Transverse colon (tissue), 4 donors: ENCODE results near the gene UTF1. TPM values are rescaled to one million over a fixed set of nuclear protein-coding genes. Genes with fewer than 3 reads are reported as not detected.

Source experiments
- DNase-seq: peaks from one replicate; pipeline ENCODE4 v3.0.0-alpha.2; 2019
- H3K27ac ChIP-seq, 4 donors: fragments of 200-600 bp; sonication (generic); 2 replicates each; pipeline ENCODE4 v1.5.1; 2016 to 2018; ENCODE audit warnings: inconsistent platforms in 4 of 4
- H3K27me3 ChIP-seq: fragments of 200-600 bp; sonication (generic); 2 replicates; pipeline ENCODE4 v1.5.1; 2017; ENCODE audit warnings: inconsistent platforms
- H3K36me3 ChIP-seq, 4 donors: fragments of 200-600 bp; sonication (generic); 2 replicates each; pipeline ENCODE4 v1.5.1; 2017 to 2019; ENCODE audit warnings: inconsistent platforms in 4 of 4
- H3K4me1 ChIP-seq, 4 donors: fragments of 200-600 bp; sonication (generic); 2 replicates each; pipeline ENCODE4 v1.5.1; 2017 to 2020; ENCODE audit warnings: inconsistent platforms in 4 of 4
- H3K4me3 ChIP-seq, 4 donors: fragments of 200-600 bp; sonication (generic); 1 replicate in 1 of 4; 2 replicates in 3 of 4; pipeline versions ENCODE4 v1.5.1 to v1.6.1; 2017 to 2019; ENCODE audit warnings: inconsistent platforms in 4 of 4
- H3K9me3 ChIP-seq, 2 donors: fragments of 200-600 bp; sonication (generic); 2 replicates each; pipeline ENCODE4 v1.5.1; 2017 to 2019; ENCODE audit warnings: inconsistent platforms in 2 of 2
- CTCF ChIP-seq, 5 experiments: fragments of 200-600 bp in 3 of 5; fragments of 450-650 bp in 2 of 5; sonication (generic) in 3 of 5; IDR thresholded peaks; 1 replicate in 2 of 5; 2 replicates in 3 of 5; pipeline ENCODE4 v1.5.1; 2016 to 2017; ENCODE audit warnings: antibody characterized with exemption in 5 of 5, inconsistent platforms in 3 of 5, mild to moderate bottlenecking in 2 of 5, moderate library complexity in 1 of 5
- EP300 ChIP-seq: sonication (generic); formaldehyde crosslinking; IDR thresholded peaks from one replicate; pipeline ENCODE4 v1.6.1; 2017; ENCODE audit warnings: antibody characterized with exemption, low read depth
- POLR2A ChIP-seq: fragments of 450-650 bp; IDR thresholded peaks from one replicate; pipeline ENCODE4 v1.6.1; 2016; ENCODE audit warnings: antibody characterized with exemption, mild to moderate bottlenecking, moderate library complexity
- POLR2AphosphoS5 ChIP-seq, 3 donors: sonication (generic); formaldehyde crosslinking; IDR thresholded peaks; one replicate each; pipeline ENCODE4 v1.6.1; 2016; ENCODE audit warnings: antibody characterized with exemption in 3 of 3
- WGBS, 2 donors: methylation state at CpG; one replicate each; pipeline ENCODE4 v1.1.5; 2018; ENCODE audit warnings: low coverage in 1 of 2; 5-methylcytosine and 5-hydroxymethylcytosine counted together
- in situ Hi-C, 4 donors: fragments of 200-750 bp; cut with MboI; loops; one replicate each; pipeline versions ENCODE4 v1.15.0 to v1.15.1; 2017; ENCODE audit warnings: low sequenced_read_pairs in 3 of 4, low pct_ligation_motif_present in 1 of 4, low pct_unique_long_range_greater_than_20kb in 1 of 4
- intact Hi-C: fragments of 100-400 bp; cut with DNase I; formaldehyde crosslinking; loops from one replicate; pipeline ENCODE4 v1.15.1; 2023; ENCODE audit warnings: low total_unique reads
- total RNA-seq, 4 donors: library from RNA; depleted of rRNA; stranded (reverse); fragments of >200 nt; gene quantifications; one replicate each; pipeline ENCODE4 v1.1.0, GENCODE V29; 2016

Gene UTF1
- total RNA-seq, 4 donors from 2014 or later = not detected

- H3K9me3 ChIP-seq = no peaks in the 10 kb centered on the region
- 95% methylated on average over 14 of the region's 14 CpGs; no CpG with 5 or more reads in 1 of the 2 donors for WGBS, 2 donors
- H3K27me3 ChIP-seq = no peaks in the 10 kb centered on the region
- no peaks in the 10 kb centered on the region for H3K4me1 ChIP-seq
- in situ Hi-C loops = no loop called here
- H3K36me3 ChIP-seq = no peaks in the 10 kb centered on the region
- no peak for TF ChIP-seq CTCF (IDR thresholded peaks at IDR 0.05)
- no peak for TF ChIP-seq POLR2AphosphoS5 (IDR thresholded peaks at IDR 0.05)
- TF ChIP-seq POLR2A = no peak
- no peak for TF ChIP-seq EP300
- no peak overlapping the region for H3K4me3 ChIP-seq
- DNase-seq = no peak
- intact Hi-C loops = no loop called here
- H3K27ac ChIP-seq = no peak overlapping the region
Observed at GRCh38 chr10:133209117-133209516, 20.9 kb upstream of the UTF1 start.

GRCh38 chr10:133209641-133210040 lies 20.4 kb upstream of the UTF1 start:
- no peaks in the 10 kb centered on the region for H3K27me3 ChIP-seq
- no peak for DNase-seq
- H3K9me3 ChIP-seq = no peaks in the 10 kb centered on the region
- intact Hi-C loops (no loop called here), in situ Hi-C loops (no loop called here)
- 83% methylated on average over 12 of the region's 20 CpGs; no CpG with 5 or more reads in 1 of the 2 donors for WGBS, 2 donors
- H3K4me1 ChIP-seq = no peaks in the 10 kb centered on the region
- no peak for TF ChIP-seq EP300
- TF ChIP-seq POLR2A = no peak
- no peak overlapping the region for H3K4me3 ChIP-seq
- no peaks in the 10 kb centered on the region for H3K36me3 ChIP-seq
- H3K27ac ChIP-seq = no peak overlapping the region

GRCh38 chr10:133210398-133211140 lies 19.4 kb upstream of the UTF1 start:
- H3K4me3 ChIP-seq = no peak overlapping the region
- intact Hi-C loops (no loop called here), in situ Hi-C loops (no loop called here)
- H3K4me1 ChIP-seq = no peaks in the 10 kb centered on the region
- no peak overlapping the region for H3K27ac ChIP-seq
- DNase-seq = no peak
- no peaks in the 10 kb centered on the region for H3K9me3 ChIP-seq
- 65 to 66% methylated on average over 7 to 24 of the region's 27 CpGs for WGBS, 2 donors
- TF ChIP-seq CTCF (IDR thresholded peaks at IDR 0.05) (no peak), EP300 (no peak), POLR2AphosphoS5 (IDR thresholded peaks at IDR 0.05) (no peak), POLR2A (no peak)
- no peaks in the 10 kb centered on the region for H3K27me3 ChIP-seq
- H3K36me3 ChIP-seq = no peaks in the 10 kb centered on the region

GRCh38 chr10:133211141-133211830 lies 18.7 kb upstream of the UTF1 start:
- Histone ChIP-seq H3K27ac (no peak overlapping the region), H3K4me1 (no peaks in the 10 kb centered on the region), H3K36me3 (no peaks in the 10 kb centered on the region), H3K9me3 (no peaks in the 10 kb centered on the region), H3K4me3 (no peak overlapping the region), H3K27me3 (no peaks in the 10 kb centered on the region)
- in situ Hi-C loops (no loop called here), intact Hi-C loops (no loop called here)
- 75% methylated on average over 23 of the region's 25 CpGs; no CpG with 5 or more reads in 1 of the 2 donors for WGBS, 2 donors
- DNase-seq = no peak
- TF ChIP-seq POLR2AphosphoS5 (IDR thresholded peaks at IDR 0.05) = no peak
- no peak for TF ChIP-seq EP300
- no peak for TF ChIP-seq CTCF (IDR thresholded peaks at IDR 0.05)
- TF ChIP-seq POLR2A = no peak
